ENCODE results near the gene FMNL1.
A peak's percentile ranks its signal among the peaks of the same experiment; 100 is the strongest.

FMNL1 gene

GRCh38 chr17:45242029-45242414 lies 20.3 kb downstream of the FMNL1 start:
- no peak for TF ChIP-seq CTCF (IDR thresholded peaks at IDR 0.05; ENCODE audit: low read depth, low read length)
- no peak overlapping the region for H3K4me3 ChIP-seq (replicated peaks in 1 of 2; ENCODE audit: low read depth in 2 of 2, low read length in 2 of 2)
- no peak for DNase-seq (ENCODE audit: low read depth in 2 of 2)

GRCh38 chr17:45243750-45244149 lies 22.1 kb downstream of the FMNL1 start:
- no peak overlapping the region for H3K4me3 ChIP-seq (replicated peaks in 1 of 2; ENCODE audit: low read depth in 2 of 2, low read length in 2 of 2)
- TF ChIP-seq CTCF (IDR thresholded peaks at IDR 0.05; ENCODE audit: low read depth, low read length), result no peak
- DNase-seq (ENCODE audit: low read depth in 2 of 2), result no peak

- TF ChIP-seq CTCF (IDR thresholded peaks at IDR 0.05; ENCODE audit: low read depth, low read length), result no peak
- no peak for DNase-seq (ENCODE audit: low read depth in 2 of 2)
- no peak overlapping the region for H3K4me3 ChIP-seq (replicated peaks in 1 of 2; ENCODE audit: low read depth in 2 of 2, low read length in 2 of 2)
Observed at GRCh38 chr17:45244725-45245656, 23.3 kb downstream of the FMNL1 start.

GRCh38 chr17:45246338-45246737 lies 24.7 kb downstream of the FMNL1 start:
- no peak for DNase-seq (ENCODE audit: low read depth in 2 of 2)
- no peak for TF ChIP-seq CTCF (IDR thresholded peaks at IDR 0.05; ENCODE audit: low read depth, low read length)
- H3K4me3 ChIP-seq (replicated peaks in 1 of 2; ENCODE audit: low read depth in 2 of 2, low read length in 2 of 2), result no peak overlapping the region

- TF ChIP-seq CTCF (IDR thresholded peaks at IDR 0.05; ENCODE audit: low read depth, low read length), result peak; percentile 49
- DNase-seq (ENCODE audit: low read depth in 2 of 2), result peak in 1 of 2 donors; percentile 35
Observed at GRCh38 chr17:45246861-45247428, 25.3 kb downstream of the FMNL1 start.

GRCh38 chr17:45247429-45248131 lies 25.9 kb downstream of the FMNL1 start:
- peak; percentile 67 to 91 for DNase-seq (ENCODE audit: low read depth in 2 of 2)
- TF ChIP-seq CTCF (IDR thresholded peaks at IDR 0.05; ENCODE audit: low read depth, low read length), result no peak
- H3K4me3 ChIP-seq (replicated peaks in 1 of 2; ENCODE audit: low read depth in 2 of 2, low read length in 2 of 2), result peak overlapping the region; percentile 51 to 59

More at GRCh38 chr17:45246861-45247428, 25.3 kb downstream of the FMNL1 start:
- peak overlapping the region; percentile 51 to 59 for H3K4me3 ChIP-seq (replicated peaks in 1 of 2; ENCODE audit: low read depth in 2 of 2, low read length in 2 of 2)

Data from cardiac fibroblast (primary cell).